ENCODE data around the gene ENO2.

The ENO2 gene

DNA sequence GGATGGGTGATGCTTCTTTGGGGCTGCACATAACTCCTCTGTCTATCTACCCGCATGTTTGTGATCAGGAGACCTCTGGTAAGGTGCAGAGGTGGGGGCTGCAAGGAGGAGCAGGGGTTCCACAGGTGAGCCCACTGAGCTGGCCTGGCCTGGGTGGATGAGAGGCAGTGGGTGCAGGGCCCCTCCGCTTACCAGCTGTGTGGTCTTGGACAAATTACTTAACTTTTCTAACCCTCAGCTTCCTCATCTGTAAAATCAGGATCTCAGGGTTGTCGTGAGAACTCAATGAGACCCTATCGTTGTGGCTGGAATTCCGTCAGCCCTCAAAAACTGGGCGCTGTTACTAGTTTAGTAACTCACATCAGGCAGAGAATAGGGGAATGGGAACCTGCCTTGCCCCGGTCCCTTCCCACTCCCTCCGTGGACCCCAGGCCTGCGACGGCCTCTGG lies 44.3 kb downstream of the ENO2 start:
- H3K4me3 ChIP-seq (ENCODE audit: low read length, poor library complexity, severe bottlenecking): peak overlapping the region; percentile 67
- no peak overlapping the region for H2AFZ ChIP-seq (ENCODE audit: low read length)
- H3K9ac ChIP-seq (ENCODE audit: low read depth, low read length, poor library complexity, severe bottlenecking): peak overlapping the region; percentile 97
- no peaks in the 10 kb centered on the region for H3F3A ChIP-seq (ENCODE audit: low read depth)
- no peaks in the 10 kb centered on the region for H4K20me1 ChIP-seq (ENCODE audit: insufficient read depth, low read length, poor library complexity, severe bottlenecking)
- no peaks in the 10 kb centered on the region for H3K27me3 ChIP-seq (ENCODE audit: insufficient read depth, low read length, poor library complexity, severe bottlenecking)
- H3K9me3 ChIP-seq (ENCODE audit: insufficient read depth, low read depth, low read length): no peaks in the 10 kb centered on the region
- peak overlapping the region; percentile 97 for H3K4me2 ChIP-seq (ENCODE audit: low read depth, low read length, poor library complexity, severe bottlenecking)
- H3K4me1 ChIP-seq (ENCODE audit: insufficient read depth, low read length, poor library complexity, severe bottlenecking): peaks cover 83% of the 10 kb centered on the region
- peaks cover 65% of the 10 kb centered on the region for H3K79me2 ChIP-seq (ENCODE audit: insufficient read depth, low read length)
- TF ChIP-seq EZH2phosphoT487 (IDR thresholded peaks at IDR 0.05; ENCODE audit: borderline replicate concordance): no peak
- TF ChIP-seq, protein P1, sequence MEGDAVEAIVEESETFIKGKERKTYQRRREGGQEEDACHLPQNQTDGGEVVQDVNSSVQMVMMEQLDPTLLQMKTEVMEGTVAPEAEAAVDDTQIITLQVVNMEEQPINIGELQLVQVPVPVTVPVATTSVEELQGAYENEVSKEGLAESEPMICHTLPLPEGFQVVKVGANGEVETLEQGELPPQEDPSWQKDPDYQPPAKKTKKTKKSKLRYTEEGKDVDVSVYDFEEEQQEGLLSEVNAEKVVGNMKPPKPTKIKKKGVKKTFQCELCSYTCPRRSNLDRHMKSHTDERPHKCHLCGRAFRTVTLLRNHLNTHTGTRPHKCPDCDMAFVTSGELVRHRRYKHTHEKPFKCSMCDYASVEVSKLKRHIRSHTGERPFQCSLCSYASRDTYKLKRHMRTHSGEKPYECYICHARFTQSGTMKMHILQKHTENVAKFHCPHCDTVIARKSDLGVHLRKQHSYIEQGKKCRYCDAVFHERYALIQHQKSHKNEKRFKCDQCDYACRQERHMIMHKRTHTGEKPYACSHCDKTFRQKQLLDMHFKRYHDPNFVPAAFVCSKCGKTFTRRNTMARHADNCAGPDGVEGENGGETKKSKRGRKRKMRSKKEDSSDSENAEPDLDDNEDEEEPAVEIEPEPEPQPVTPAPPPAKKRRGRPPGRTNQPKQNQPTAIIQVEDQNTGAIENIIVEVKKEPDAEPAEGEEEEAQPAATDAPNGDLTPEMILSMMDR (conservative IDR thresholded peaks at IDR 0.05; ENCODE audit: low read length): no peak
- H3K36me3 ChIP-seq (ENCODE audit: insufficient read depth, low read length): 0 out of 2 replicates have a peak, but pooled peaks cover 3% of the 10 kb centered on the region
- H3K9me2 ChIP-seq (replicated peaks; ENCODE audit: low read depth, low read length): no peaks in the 10 kb centered on the region

DNA sequence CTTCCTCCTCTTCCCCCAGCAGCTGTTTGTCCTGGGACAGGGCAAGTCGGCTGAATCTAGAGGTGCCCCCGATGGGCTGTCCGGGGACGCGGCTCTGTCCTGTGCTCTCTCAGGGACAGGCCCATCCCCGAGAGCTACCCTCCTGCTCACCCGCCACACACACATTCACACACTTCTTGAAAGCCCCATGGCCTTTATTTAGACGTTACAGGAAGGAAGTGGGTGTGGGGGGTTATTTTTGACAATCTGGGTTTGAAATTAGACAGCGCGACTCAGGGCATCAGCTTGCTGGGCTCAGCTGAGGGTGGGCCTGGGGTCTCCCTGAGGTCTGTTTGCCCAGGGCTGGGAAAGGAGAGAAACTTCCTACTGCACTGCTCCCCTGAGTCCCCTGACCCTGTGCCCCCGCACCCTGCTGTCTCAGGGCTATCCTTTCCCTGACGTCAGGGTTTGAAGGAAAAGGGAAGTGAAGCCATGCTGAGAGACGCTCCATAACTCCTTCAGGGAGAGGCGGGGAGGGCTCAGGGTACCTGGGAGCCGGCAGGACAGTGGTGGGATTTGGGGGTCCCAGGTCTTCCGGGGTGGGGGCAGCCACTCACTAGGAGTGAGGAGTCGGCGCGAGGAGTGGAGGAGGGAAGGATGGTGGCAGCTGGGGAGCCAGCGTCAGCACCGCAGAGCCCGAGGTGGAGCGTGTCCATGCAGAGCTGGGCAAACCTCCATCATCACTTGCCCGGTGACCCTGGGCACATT lies 44.9 kb downstream of the ENO2 start:
- peaks cover 80% of the 10 kb centered on the region for H3K4me1 ChIP-seq (ENCODE audit: insufficient read depth, low read length, poor library complexity, severe bottlenecking)
- H4K20me1 ChIP-seq (ENCODE audit: insufficient read depth, low read length, poor library complexity, severe bottlenecking): no peaks in the 10 kb centered on the region
- H3K4me3 ChIP-seq (ENCODE audit: low read length, poor library complexity, severe bottlenecking): peak overlapping the region; percentile 67
- H3K36me3 ChIP-seq (ENCODE audit: insufficient read depth, low read length): 0 out of 2 replicates have a peak, but pooled peaks cover 3% of the 10 kb centered on the region
- TF ChIP-seq, protein P1 (conservative IDR thresholded peaks at IDR 0.05; ENCODE audit: low read length): no peak
- 0 out of 2 replicates have a peak, but pooled peaks cover under 1% of the 10 kb centered on the region for H3F3A ChIP-seq (ENCODE audit: low read depth)
- H3K27me3 ChIP-seq (ENCODE audit: insufficient read depth, low read length, poor library complexity, severe bottlenecking): no peaks in the 10 kb centered on the region
- H3K4me2 ChIP-seq (ENCODE audit: low read depth, low read length, poor library complexity, severe bottlenecking): peak overlapping the region; percentile 97
- H3K9me2 ChIP-seq (replicated peaks; ENCODE audit: low read depth, low read length): no peaks in the 10 kb centered on the region
- peak overlapping the region; percentile 97 for H3K9ac ChIP-seq (ENCODE audit: low read depth, low read length, poor library complexity, severe bottlenecking)
- no peak overlapping the region for H2AFZ ChIP-seq (ENCODE audit: low read length)
- no peaks in the 10 kb centered on the region for H3K9me3 ChIP-seq (ENCODE audit: insufficient read depth, low read depth, low read length)
- H3K79me2 ChIP-seq (ENCODE audit: insufficient read depth, low read length): peaks cover 60% of the 10 kb centered on the region

DNA sequence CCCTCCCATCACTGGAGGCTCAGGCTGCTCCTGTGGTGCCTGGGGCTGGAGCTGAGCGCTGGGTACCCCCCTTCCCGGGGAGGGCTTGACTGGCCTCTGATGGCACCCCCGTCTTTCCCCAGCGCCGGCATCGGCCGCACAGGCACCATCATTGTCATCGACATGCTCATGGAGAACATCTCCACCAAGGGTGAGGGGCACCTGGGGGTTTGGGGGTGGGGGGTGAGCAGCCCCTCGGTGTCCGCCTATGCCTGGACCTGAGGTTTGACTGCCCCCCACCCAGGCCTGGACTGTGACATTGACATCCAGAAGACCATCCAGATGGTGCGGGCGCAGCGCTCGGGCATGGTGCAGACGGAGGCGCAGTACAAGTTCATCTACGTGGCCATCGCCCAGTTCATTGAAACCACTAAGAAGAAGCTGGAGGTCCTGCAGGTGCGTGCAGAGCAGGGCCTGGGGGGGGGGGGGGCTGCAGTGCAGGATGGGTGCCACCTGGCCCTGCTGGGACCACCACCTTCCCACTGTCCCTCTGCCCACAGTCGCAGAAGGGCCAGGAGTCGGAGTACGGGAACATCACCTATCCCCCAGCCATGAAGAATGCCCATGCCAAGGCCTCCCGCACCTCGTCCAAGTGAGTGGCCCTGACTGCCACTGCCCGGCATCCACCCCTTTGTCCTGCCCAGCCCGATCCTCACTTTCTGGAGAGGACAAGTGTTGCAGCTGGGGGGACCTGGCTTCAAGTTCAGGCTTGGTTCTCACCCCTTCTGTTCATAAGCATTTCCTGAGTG lies 45.6 kb downstream of the ENO2 start:
- H3K27me3 ChIP-seq (ENCODE audit: insufficient read depth, low read length, poor library complexity, severe bottlenecking): no peaks in the 10 kb centered on the region
- no peaks in the 10 kb centered on the region for H3K9me2 ChIP-seq (replicated peaks; ENCODE audit: low read depth, low read length)
- H2AFZ ChIP-seq (ENCODE audit: low read length): no peak overlapping the region
- H3K79me2 ChIP-seq (ENCODE audit: insufficient read depth, low read length): peaks cover 52% of the 10 kb centered on the region
- H3K9me3 ChIP-seq (ENCODE audit: insufficient read depth, low read depth, low read length): no peaks in the 10 kb centered on the region
- peak overlapping the region; percentile 97 for H3K4me2 ChIP-seq (ENCODE audit: low read depth, low read length, poor library complexity, severe bottlenecking)
- H3K4me3 ChIP-seq (ENCODE audit: low read length, poor library complexity, severe bottlenecking): peak overlapping the region; percentile 67
- TF ChIP-seq, protein P1 (conservative IDR thresholded peaks at IDR 0.05; ENCODE audit: low read length): no peak
- peaks cover 79% of the 10 kb centered on the region for H3K4me1 ChIP-seq (ENCODE audit: insufficient read depth, low read length, poor library complexity, severe bottlenecking)
- H3K36me3 ChIP-seq (ENCODE audit: insufficient read depth, low read length): peaks cover 3% of the 10 kb centered on the region; the same call in 1 of the 2 replicates
- H3K9ac ChIP-seq (ENCODE audit: low read depth, low read length, poor library complexity, severe bottlenecking): peak overlapping the region; percentile 97
- H3F3A ChIP-seq (ENCODE audit: low read depth): 0 out of 2 replicates have a peak, but pooled peaks cover 3% of the 10 kb centered on the region
- H4K20me1 ChIP-seq (ENCODE audit: insufficient read depth, low read length, poor library complexity, severe bottlenecking): no peaks in the 10 kb centered on the region
